Stimulated activated naive CD8-positive, alpha-beta T cell treated with anti-CD3 and anti-CD28 coated beads, Interleukin-15, Interleukin-2, amounts not matched to agents 100 U/mL and 50 U/mL, for 24 hours (primary cell): ENCODE data around the gene UFD1.

ENCODE experiments used
- ATAC-seq: fragments of 150-1000 bp; cut with Tn5 transposase; one replicate; pipeline ENCODE4 v1.10.0; 2021
- DNase-seq: peaks from one replicate; pipeline ENCODE4 v3.0.0; 2021

Gene UFD1

GRCh38 chr22:19516378-19517170 is 37.6 kb upstream of the UFD1 start:
- no peak for DNase-seq
- no peak for ATAC-seq

DNA sequence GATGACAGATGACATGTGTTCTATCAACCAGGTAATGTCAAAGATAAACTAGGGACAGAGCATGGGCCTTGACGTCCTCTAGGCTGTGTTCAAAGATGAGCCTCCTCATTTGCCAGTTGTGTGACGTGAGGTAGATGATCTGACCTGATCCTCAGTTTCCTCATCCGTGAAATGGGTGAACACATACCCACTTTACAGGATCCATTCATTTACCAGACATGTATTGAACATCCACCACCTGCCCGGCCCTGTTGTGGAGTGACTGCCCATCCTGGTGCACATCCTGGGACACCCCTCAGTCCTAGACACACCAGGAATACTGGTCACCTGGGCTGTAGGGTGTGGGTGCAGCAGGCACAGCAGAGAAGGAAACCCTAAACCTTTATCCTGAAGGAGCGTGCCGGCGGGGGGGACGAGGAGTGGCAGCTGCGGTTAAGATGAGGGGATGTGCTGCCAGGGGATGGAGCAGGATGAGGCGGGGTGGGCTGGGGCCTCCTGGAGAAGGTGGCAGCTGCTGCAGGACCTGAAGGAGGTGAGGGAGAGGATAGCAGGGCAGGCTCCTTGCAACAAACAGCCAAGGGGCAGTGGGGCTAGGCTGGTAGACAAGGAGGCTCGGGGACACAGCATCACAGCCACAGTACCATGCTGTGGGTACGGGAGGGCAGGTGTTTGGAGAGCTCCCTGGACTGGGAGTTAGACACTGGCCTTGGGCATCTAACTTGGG is 36.8 kb upstream of the UFD1 start:
- DNase-seq = no peak
- no peak for ATAC-seq

- no peak for DNase-seq
- ATAC-seq = no peak
Measured at GRCh38 chr22:19514831-19515565, 36.0 kb upstream of the UFD1 start.

DNA sequence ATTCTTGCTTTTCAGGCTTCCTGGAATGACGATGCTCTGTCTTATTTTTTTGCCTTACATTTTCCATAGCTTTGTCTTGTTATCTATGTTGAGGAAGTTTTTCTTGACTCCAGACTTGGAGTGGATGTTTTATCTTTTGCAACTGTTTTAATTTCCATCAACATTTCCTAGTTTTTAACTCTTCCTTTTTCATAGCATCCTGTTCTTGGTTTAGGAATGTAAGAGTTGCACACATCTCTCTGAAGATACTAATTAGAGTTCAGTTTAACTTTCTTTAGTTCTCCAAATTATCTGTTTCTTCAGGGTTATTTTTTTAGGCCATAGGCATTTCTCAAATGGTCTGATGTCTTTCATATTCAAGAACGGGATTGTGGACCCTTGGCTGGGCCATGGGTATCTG is 34.8 kb upstream of the UFD1 start:
- ATAC-seq = no peak

DNA sequence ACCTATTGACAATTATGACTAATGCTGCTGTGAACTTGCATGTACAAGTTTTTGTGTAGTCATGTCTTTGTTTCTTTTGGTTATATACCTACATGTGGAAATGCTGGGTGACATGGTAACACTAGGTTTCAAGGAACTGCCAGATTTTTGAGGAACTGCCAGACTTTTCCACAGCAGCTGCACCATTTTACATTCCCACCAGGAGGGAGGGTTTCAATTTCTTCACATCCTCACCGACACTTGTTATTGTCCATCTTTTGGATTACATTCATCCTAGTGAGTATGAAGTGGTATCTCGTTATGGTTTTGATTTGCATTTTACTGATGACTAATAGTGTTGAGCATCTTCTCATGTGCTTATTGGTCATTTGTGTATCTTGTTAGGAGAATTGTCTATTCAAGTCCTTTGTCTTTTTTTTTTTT is 31.9 kb upstream of the UFD1 start:
- no peak for ATAC-seq
- DNase-seq = no peak

More for the DNA sequence above, 34.8 kb upstream of the UFD1 start:
- no peak for DNase-seq

DNA sequence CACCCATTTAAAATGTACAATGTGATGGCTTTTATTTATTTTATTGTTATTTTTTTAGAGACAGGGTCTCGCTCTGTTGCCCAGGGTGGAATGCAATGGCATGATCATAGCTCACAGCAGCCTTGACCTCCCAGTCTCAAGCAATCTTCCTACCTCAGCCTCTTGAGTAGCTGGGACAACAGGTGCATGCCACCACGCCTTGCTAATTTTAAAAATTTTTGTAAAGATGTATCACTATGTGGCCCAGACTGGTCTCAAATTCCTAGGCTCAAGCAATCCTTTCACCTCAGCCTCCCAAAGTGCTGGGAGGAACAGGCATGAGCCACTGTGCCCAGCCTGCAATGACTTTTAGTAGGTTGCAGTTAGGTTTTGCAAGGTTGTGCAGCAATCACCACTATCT is 30.9 kb upstream of the UFD1 start:
- no peak for ATAC-seq
- DNase-seq = no peak

DNA sequence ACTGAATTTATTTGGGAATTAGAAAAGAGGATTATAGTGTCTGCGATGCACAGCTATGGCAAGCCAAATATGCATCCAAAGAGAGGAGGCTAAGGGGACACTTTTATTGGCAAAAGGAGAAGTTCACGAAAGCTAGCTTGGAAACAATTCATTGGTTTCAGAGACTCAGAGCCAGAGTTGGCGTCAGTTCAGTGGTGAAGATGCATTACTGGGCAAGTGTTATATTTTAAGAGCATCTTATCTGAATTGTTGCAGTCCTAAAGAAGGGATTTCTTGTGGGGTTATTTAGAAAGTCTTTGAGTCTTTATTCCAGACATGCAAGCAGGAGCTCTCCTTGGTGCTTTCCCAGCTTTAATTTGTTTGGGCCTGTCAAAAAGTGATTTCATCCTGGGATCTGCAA is 30.2 kb upstream of the UFD1 start:
- ATAC-seq = no peak
- no peak for DNase-seq

DNA sequence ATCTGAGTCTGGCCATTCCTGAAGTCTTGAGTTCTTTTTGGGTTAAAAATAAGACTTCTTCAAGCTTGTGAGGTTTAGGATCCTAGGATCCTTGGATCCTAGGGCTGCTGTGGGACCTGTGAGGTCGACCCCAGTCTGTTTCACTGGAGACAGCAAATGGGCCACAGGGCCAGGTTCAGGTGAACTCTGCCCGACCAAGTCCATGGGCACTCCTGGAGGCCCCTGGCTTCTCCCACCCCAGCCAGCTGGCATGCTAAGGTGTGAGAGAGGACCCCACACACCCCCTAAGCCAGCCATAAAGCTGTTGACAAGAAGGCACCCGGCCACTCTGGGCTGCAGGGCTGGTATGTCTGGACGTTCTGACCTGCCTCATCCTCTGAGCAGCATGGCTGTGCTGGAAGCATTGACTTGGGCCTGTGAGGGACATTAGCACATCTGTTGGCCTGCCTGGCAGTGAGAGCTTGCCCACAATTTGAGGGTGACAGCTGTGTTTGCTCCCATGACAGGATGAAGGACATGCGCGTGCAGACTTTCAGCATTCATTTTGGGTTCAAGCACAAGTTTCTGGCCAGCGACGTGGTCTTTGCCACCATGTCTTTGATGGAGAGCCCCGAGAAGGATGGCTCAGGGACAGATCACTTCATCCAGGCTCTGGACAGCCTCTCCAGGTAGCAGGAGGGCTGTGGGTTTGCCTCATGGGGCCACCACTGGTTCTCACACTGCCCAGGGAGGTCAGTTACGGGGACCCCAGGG is 29.2 kb upstream of the UFD1 start:
- ATAC-seq = no peak

GRCh38 chr22:19507534-19507861 is 28.5 kb upstream of the UFD1 start:
- ATAC-seq = no peak

More for the DNA sequence above, 29.2 kb upstream of the UFD1 start:
- no peak for DNase-seq

GRCh38 chr22:19506212-19506611 is 27.2 kb upstream of the UFD1 start:
- DNase-seq = no peak
- ATAC-seq = no peak

More at GRCh38 chr22:19507534-19507861, 28.5 kb upstream of the UFD1 start:
- no peak for DNase-seq

DNA sequence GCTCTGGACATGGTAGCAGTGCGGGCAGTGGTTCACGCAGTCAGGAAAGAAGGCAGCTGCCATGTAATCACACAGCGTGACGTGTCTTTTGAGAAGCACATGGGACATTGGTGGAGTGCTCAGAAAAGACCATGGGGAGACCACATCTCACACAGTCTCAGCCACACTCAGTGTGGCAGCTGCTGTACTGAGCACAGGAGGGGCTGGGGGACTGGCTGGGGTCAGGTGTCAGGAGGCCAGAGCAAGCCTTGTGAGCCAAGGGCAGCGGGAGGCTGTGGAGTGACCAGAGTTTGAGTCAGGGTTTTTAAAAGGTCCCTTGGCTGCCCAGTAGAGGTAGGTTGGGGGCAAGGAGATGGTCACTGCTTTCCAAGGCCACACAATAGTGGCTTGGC is 26.7 kb upstream of the UFD1 start:
- no peak for DNase-seq
- no peak for ATAC-seq

GRCh38 chr22:19504900-19505734 is 26.1 kb upstream of the UFD1 start:
- ATAC-seq = no peak

DNA sequence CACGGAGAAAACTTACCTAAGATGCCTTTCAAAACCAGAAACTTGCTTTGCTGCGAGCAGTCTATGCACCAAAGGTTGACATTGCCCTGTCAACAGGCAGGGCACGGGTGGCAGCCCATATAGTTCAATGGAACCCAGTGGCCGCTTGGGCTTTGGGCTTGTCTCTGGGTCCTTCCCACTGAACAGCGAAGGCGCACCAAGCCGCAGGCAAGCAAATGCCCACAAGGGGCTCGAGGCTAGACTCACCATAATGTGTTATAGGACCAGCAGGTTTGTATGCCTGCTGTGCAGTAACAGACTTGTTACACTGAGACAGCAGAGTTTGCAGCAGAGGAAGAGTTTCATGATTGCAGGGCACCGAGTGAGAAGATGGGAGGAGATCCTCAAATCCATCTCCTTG is 24.9 kb upstream of the UFD1 start:
- no peak for DNase-seq
- no peak for ATAC-seq

More at GRCh38 chr22:19504900-19505734, 26.1 kb upstream of the UFD1 start:
- DNase-seq = no peak

DNA sequence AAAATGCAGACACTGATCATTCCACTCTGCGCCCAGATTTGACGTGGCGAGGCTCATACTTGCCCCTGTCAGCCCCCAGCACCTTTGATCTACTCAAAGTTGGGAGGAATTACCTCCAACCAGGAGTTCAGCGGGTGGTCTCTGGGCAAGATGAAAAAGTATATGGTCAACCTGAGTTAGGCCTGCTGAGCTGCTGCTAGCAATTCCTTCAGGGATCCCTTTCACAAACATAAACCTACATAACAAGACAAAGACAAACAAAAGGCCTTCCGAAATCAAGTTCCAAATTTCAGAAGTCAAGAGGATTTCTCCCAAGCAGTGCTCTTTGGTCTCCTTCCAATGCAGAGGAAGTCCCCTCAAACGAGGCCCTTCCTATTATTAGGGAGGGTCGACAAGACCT is 24.4 kb upstream of the UFD1 start:
- no peak for ATAC-seq

GRCh38 chr22:19501897-19502447 is 23.0 kb upstream of the UFD1 start:
- no peak for DNase-seq
- no peak for ATAC-seq

More for the DNA sequence above, 24.4 kb upstream of the UFD1 start:
- DNase-seq = no peak

DNA sequence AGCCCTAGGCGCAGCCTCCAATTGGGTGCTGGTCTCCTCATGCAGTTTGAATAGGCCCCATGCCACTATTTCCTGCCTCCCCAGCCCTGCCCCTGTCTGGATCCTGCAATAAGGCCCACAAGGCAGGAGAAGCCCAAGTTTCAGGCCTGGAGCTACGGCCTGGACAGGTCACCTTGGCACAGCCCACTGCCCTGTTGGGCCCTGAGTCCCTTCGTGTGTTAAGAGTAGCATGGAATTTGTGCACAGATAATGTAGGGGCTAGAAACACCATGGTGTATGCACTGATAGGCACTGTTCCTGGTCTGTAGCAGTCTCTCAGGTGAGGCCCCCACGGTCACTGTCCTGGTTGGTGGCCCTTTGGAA is 20.9 kb upstream of the UFD1 start:
- DNase-seq = no peak
- ATAC-seq = no peak

DNA sequence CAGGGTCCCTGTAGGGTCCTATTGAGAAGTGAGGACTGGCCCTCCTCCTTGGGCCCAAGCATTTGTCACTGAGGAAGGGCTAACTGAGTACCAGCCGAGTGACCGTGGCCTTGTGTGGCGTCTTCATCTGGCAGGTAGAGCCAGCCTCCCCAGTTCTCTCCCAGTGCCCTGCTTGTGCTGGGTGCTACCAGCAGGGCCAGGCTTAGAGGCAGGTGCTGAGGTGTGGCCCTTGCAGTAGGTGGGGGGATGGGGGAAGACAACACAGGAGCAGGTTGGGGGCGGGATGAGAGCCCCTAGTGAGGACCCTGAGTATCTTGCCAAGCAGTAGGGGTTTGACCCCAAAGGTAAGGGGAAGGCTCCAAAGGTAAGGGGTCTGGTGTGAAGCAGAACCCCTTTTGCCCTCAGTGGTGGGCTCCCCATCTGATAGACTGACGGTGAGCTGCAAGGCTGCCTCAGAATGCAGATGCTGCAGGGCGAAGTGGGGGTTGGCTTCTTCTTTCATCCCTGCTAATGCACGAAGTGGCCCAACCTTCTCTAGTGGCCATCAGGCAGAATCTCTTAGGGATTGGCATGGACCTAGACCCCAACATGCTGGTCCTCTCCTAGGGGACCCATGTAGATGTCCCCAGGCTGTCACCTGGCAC is 20.4 kb upstream of the UFD1 start:
- DNase-seq = no peak
- ATAC-seq = no peak

DNA sequence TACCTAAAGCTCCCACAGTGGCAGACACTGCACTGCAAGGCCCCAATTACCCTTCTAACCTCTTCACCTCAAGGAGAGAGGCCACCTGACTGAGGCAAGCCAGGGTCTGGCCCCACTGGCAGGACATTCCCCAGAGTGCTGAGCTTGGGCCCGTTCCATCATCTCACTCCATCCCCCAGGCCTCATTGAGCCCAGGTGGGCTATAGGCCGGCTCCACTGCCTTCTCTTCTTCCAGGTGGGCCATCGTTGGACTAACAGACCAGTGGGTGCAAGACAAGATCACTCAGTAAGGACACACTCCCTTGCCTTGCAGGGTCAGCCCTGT is 19.8 kb upstream of the UFD1 start:
- ATAC-seq (no peak), DNase-seq (no peak)

DNA sequence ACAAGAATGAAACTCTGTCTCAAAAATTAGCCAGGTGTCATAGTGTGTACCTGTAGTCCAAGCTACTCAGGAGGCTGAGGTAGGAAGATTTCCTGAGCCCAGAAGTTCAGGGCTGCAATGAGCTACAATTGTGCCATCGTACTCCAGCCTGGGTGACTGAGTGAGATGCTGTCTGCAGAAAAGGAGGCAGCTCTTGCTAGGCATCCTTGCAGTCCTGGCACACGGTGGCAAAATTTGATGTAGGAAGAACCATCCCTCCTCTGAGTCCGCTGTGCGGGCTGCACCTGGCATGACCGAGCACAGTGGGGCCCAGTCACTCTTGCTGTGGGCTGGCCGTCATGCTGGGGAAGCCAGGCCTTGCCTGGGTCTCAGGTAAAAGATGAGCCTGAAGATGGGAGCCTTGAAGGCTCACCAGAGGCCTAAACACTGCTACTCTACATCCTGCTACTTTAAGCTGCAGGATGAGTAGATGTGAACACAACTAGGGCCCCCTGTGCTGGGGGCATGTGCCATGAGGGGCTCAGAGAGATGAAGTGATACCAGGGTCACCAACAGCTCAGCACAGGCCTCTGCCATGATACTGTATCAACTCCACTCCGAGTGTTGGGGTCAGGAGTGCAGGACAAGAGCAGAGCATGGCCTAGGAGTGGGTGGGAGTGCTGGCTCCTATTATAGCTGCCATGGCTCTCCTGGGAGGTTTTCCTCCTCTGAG is 19.3 kb upstream of the UFD1 start:
- ATAC-seq (no peak), DNase-seq (no peak)

GRCh38 chr22:19497245-19497644 is 18.3 kb upstream of the UFD1 start:
- DNase-seq (no peak), ATAC-seq (no peak)
